Measurements from ENCODE around the gene EIF3K.

EIF3K gene

DNA sequence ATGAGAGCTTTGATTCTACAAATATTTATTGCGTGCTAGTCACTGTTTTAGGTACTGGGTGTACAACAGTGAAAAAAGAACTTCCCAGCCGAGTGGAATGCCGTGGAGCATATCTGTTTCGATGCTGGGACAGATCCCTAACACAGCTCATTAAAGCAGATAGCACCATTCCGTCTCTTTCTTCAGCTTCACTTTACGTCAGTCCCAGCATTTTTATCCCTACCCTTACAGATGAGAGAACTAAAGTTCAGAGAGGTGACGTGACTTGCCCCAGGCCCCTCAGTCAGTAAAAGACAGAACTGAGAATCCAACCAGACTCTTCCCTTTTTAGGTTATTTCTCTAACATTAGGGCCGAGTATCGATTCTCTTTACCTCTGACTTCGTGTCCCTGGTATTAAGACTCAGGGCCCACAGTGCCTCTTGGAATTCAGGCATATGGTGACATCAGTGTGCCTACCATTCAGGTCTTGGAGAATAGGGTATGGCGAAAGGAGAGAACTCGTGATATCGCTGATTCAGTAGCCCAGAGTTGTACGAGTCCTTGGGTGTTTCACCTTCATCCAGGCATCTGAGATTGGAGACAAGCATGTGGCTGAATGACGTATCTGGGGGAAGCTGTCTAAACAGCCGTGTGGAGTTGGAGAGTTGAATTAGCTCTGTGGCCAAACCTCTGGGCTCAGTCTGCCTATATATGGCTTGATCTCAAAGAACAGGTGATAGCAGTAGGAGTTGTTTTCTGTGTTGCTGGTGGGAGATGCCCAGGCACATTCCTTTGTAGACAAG, 55.6 kb downstream of the EIF3K start:
- Mint-ChIP-seq H3K4me3 (peak overlapping the region; percentile 7), H3K27me3 (no peaks in the 10 kb centered on the region), H3K4me1 (ENCODE audit: low read depth) (peaks cover 88% of the 10 kb centered on the region), H3K27ac (peak overlapping the region; percentile 79), H3K36me3 (ENCODE audit: low read depth) (peaks cover 29% of the 10 kb centered on the region), H3K9me3 (no peaks in the 10 kb centered on the region)
- intact Hi-C loops (cut with micrococcal nuclease) = no loop called here

DNA sequence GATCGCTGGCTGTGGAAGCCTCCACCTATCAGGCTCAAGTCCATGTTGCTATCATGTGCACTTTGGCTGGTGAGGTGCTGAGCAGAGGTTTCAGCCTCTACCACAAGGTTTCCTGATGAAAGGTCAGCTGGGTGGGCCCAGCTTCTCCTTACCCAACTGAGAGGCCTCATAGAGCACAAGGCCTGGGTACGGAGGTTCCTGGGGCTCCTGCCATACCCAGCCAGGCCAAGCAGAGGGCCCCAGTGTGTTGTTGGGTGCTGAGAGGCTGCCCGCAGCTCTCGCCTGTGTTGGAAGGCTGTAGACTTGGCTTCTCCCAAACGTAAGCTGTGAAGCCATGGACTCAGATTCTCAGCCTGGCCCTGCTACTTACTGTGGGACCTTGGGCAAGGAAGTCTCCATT, 56.6 kb downstream of the EIF3K start:
- Mint-ChIP-seq H3K4me3 (no peak overlapping the region), H3K9me3 (no peaks in the 10 kb centered on the region), H3K27ac (peak overlapping the region; percentile 79)

DNA sequence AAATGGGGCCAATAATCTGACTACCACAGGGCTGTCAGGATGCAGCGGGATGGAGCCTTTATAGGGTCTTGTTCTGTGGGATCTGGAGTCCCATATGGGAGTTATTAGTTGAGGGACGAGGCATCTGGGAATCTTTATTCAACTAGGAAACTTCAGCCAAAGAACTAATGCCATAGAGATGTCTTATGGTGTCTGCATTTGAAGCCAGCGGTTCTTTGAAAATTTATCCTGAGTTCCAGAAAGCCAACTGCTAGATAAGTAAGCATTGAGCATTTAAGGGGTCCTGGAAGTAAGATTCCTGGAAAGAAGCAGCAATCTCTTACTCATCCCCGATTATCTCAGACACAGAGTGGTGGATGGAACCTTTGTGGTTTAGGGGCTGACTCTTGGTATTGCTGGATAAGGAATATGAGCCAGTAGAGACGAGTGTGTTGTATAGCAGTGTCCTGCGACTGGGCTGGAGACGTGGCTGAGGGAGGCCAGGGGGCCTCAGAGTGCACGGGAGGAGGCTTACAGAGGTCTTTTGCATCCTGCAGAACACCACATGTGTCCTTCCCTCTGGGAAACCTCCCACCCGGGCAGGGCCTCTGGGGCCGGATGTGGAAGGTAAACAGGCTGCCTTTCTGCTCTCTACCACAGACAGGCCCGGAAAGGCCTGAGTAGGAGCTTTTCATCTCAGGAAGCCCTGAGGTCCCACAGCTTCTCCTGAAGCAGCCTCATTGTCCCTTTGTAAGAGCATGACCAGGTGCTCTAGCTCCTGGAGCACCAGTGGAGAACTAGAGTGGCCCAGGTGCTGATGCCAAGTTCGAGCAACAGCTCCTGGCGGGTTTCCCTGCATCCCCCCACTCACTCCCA, 57.3 kb downstream of the EIF3K start:
- peaks cover 87% of the 10 kb centered on the region for H3K4me1 Mint-ChIP-seq (ENCODE audit: low read depth)
- intact Hi-C loops (cut with micrococcal nuclease) = no loop called here
- peak overlapping the region; percentile 79 for H3K27ac Mint-ChIP-seq
- no peaks in the 10 kb centered on the region for H3K27me3 Mint-ChIP-seq
- H3K36me3 Mint-ChIP-seq (ENCODE audit: low read depth) = peaks cover 36% of the 10 kb centered on the region
- no peaks in the 10 kb centered on the region for H3K9me3 Mint-ChIP-seq
- H3K4me3 Mint-ChIP-seq = no peak overlapping the region

More for the DNA sequence above, 56.6 kb downstream of the EIF3K start:
- intact Hi-C loops (cut with micrococcal nuclease) = no loop called here
- H3K27me3 Mint-ChIP-seq = no peaks in the 10 kb centered on the region
- H3K4me1 Mint-ChIP-seq (ENCODE audit: low read depth) = peaks cover 88% of the 10 kb centered on the region
- peaks cover 31% of the 10 kb centered on the region for H3K36me3 Mint-ChIP-seq (ENCODE audit: low read depth)

DNA sequence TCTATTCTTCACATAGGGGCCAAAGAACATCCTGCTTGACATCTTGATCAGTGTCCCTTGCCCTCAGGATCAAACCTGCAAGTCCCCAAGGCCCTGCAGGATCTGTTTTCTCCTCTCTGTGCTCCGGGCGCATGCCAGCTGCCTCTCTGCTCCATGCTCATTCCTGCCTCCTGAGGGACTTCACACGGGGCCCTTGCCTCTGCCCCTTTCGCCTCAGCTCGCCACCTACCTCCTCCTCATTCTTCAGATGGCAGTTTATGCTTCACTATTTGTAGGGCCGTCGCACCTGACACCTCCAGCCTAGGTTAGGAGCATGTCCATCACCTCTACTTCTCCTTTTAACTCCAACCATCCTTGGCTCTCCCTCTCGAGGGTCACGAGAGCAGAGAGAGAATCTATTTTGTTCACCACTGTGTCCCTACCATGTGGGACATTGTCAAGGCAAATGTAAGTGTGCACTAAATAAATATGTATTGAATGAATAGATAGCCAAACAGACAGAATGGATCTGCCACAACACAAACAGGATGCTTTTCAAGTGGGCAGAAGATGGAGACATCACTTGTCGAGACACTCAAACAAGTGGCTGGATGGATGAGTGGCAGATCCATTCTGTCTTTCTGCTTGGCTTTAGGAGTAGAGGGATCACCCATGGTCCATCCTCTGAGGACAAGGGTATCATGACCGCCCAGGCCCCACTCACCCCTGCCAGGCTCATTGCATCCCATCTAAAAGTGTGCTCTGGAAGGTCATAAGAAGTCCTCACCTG, 58.1 kb downstream of the EIF3K start:
- H3K9me3 Mint-ChIP-seq = no peaks in the 10 kb centered on the region
- intact Hi-C loops (cut with micrococcal nuclease) = no loop called here
- peaks cover 43% of the 10 kb centered on the region for H3K36me3 Mint-ChIP-seq (ENCODE audit: low read depth)
- H3K4me1 Mint-ChIP-seq (ENCODE audit: low read depth) = peaks cover 85% of the 10 kb centered on the region
- peak overlapping the region; percentile 79 for H3K27ac Mint-ChIP-seq
- H3K4me3 Mint-ChIP-seq = no peak overlapping the region
- H3K27me3 Mint-ChIP-seq = no peaks in the 10 kb centered on the region

DNA sequence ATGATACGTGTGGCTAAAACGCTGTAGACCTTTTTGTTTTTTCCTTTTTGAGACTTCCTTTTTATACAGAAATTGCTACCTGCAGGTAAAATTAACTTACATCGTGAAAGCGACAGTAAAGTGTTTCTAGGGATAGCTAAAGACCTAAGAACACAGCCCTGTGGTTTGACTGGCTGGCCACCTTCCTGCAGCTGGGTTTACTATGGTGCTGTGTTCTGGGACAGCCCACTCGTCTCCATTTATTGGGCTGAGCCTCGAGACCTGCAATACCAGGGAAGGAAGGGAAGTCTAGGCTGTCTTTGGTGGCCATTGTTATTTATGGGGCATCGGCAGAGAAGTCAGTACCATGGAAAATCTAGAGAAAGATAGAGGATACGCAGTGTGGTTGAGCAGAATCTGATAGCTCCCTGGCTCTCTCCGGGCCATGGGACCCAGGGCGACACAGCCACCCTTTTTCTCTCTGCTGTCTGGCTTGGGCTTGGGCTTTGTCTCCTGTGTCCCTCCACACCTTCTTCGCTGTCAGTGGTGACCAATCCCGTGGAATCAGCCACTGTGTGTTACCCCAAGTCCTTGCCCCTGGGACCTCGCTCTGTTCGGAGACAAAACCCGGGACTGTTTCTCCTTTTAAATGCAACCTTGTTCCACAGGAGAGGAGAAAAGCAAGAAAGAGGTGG, 59.4 kb downstream of the EIF3K start:
- Mint-ChIP-seq H3K4me1 (ENCODE audit: low read depth) (peaks cover 93% of the 10 kb centered on the region), H3K36me3 (ENCODE audit: low read depth) (peaks cover 36% of the 10 kb centered on the region), H3K27me3 (no peaks in the 10 kb centered on the region), H3K27ac (peak overlapping the region; percentile 79), H3K4me3 (no peak overlapping the region), H3K9me3 (no peaks in the 10 kb centered on the region)
- intact Hi-C loops (cut with micrococcal nuclease) = no loop called here

DNA sequence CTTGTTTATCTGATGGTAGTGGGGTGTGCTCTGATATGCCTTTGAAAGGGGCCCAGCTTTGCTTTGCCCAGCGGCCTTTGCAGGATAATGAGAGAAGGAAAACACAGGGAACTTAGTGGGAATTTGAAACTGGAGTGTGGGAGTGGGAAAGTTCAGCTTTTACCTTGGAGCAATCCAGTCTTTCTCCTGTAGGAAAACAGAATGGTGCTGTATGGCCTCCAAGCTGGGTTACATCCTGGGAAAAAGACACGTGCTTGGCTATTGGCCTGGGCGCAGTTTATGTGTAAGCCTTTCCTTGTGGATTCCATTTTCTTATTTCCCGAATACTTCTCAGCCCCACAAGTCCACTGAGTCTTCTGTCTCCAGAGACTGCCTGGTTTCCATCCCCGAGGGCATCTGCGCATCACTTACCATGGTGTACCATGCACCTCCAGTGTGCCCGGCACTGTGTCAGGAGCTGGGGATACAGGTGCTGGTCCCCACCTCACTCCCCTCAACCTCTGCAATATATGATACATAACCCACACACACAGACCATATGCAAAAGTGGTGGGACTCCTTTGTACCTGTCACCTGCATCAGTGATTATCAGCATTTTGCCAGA, 60.0 kb downstream of the EIF3K start:
- no peak overlapping the region for H3K4me3 Mint-ChIP-seq
- peaks cover 36% of the 10 kb centered on the region for H3K36me3 Mint-ChIP-seq (ENCODE audit: low read depth)
- intact Hi-C loops (cut with micrococcal nuclease) = no loop called here
- H3K27ac Mint-ChIP-seq = peak overlapping the region; percentile 23
- H3K4me1 Mint-ChIP-seq (ENCODE audit: low read depth) = peaks cover 96% of the 10 kb centered on the region
- no peaks in the 10 kb centered on the region for H3K27me3 Mint-ChIP-seq
- no peaks in the 10 kb centered on the region for H3K9me3 Mint-ChIP-seq

DNA sequence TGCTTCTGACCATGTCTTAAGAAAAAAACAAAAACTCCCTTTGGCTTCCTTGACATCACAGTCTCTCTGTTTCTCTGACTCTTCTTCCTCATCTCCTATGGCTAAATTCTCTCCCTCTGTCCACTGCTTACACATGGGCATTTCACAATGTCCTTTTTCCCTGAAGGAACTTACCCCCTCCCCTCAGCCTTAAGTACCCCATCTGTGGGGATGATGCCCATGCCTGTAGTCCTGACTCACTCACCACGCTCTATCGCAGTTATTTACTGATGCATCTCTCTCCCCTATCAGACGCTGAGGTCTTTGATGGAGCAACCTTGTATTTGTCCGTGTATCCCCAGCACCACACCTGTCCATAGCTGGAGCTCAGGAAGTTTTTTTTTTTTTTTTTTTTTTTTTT, 60.9 kb downstream of the EIF3K start:
- intact Hi-C loops (cut with micrococcal nuclease) = no loop called here
- no peaks in the 10 kb centered on the region for H3K27me3 Mint-ChIP-seq
- peaks cover 36% of the 10 kb centered on the region for H3K36me3 Mint-ChIP-seq (ENCODE audit: low read depth)
- H3K9me3 Mint-ChIP-seq = no peaks in the 10 kb centered on the region
- H3K4me3 Mint-ChIP-seq = no peak overlapping the region
- H3K27ac Mint-ChIP-seq = peak overlapping the region; percentile 9
- H3K4me1 Mint-ChIP-seq (ENCODE audit: low read depth) = peaks cover 96% of the 10 kb centered on the region

DNA sequence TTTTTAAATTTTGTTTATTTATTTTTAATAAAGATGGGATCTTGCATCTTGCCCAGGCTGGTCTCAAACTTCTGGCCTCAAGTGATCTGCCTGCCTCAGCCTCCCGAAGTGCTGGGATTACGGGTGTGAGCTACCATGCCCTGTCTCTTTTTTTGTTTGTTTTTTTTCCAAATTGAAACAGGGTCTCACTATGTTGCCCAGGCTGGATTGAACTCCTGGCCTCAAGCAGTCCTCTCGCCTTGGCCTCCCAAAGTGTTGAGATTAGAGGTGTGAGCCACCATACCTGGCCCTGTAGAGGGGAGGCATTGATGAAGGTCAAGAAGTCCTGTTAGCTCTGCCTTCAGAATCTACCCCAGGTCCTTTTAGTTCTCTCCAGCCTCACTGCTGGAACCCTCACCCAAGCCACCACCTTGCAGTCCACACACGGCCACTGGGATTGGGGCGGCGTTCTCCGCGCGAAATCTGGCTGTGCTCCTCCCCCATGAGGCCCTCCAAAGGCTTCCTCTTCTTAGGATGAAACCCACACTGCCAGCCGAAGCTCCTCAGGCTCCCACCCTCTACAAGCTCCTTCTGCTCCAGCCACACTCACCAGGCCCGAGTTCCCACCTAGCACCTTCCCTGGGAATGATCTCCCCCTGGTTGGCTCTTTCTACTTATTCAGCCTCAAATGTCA, 63.3 kb downstream of the EIF3K start:
- H3K4me1 Mint-ChIP-seq (ENCODE audit: low read depth) = peaks cover 96% of the 10 kb centered on the region
- peak overlapping the region; percentile 86 for H3K27ac Mint-ChIP-seq
- H3K4me3 Mint-ChIP-seq = no peak overlapping the region
- H3K9me3 Mint-ChIP-seq = no peaks in the 10 kb centered on the region
- intact Hi-C loops (cut with micrococcal nuclease) = no loop called here
- H3K36me3 Mint-ChIP-seq (ENCODE audit: low read depth) = peaks cover 28% of the 10 kb centered on the region
- no peaks in the 10 kb centered on the region for H3K27me3 Mint-ChIP-seq

DNA sequence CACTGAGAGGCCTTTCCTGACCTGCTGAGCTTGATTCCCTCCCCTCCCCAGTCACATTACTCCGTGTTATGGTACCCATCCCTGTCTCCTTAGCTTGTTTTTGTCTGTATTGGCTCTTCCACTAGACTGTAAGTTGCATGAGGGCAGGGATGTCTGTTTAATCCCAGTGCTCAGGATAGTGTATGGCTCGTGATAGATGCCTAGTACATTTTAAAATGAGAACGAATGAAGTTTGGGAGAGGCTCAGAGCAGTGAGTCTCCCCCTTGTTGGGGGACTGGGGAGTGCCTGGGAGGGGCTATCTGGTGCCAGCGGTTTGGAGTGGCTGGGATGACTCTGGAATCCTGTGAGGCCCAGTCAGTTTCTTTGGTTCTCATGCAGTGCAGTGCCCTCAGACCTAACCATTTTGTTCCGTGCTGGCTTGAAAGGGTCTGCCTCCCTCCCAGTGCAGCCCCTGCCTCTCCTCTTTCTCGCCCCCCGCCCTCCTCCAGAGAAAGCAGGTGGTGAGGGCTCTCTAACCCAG, 63.9 kb downstream of the EIF3K start:
- Mint-ChIP-seq H3K36me3 (ENCODE audit: low read depth) (peaks cover 28% of the 10 kb centered on the region), H3K27ac (peak overlapping the region; percentile 86), H3K4me3 (no peak overlapping the region), H3K27me3 (no peaks in the 10 kb centered on the region), H3K4me1 (ENCODE audit: low read depth) (peaks cover 96% of the 10 kb centered on the region), H3K9me3 (no peaks in the 10 kb centered on the region)
- intact Hi-C loops (cut with micrococcal nuclease) = no loop called here

DNA sequence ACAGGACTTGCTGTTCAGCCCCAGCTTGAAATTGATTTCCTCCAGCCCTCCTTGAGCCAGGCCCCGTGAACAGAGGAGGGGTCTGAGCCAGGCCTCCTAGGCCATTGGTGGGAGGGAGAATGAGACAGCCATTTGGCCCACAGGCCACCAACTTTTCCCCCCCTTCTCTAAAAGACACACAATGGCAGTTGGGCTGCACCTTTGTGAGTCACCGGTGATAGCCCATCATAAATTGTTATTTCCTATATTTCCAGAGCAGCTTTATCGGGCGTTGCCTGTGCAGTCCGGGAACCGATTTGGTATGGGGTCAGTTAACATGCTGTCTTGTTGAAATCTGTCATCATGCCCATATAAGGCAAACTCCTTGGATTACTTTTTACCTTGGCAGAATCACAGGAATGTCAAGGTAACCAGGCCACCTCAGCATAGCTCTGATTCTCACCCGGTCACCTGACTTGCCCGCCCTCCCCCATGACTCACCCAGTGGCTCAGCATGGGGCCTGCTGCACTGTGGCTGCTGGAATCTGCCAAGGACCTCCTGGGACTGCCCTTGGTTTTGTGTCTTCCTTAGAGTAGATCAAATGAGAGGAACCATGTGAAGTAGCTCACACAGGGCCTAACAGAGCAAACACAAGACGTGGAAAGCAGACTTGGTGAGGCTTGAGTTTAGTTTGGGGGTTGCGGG, 64.5 kb downstream of the EIF3K start:
- intact Hi-C loops (cut with micrococcal nuclease) = no loop called here
- Mint-ChIP-seq H3K36me3 (ENCODE audit: low read depth) (peaks cover 28% of the 10 kb centered on the region), H3K9me3 (no peaks in the 10 kb centered on the region), H3K27me3 (no peaks in the 10 kb centered on the region), H3K4me3 (no peak overlapping the region), H3K4me1 (ENCODE audit: low read depth) (peaks cover 94% of the 10 kb centered on the region), H3K27ac (peak overlapping the region; percentile 86)

DNA sequence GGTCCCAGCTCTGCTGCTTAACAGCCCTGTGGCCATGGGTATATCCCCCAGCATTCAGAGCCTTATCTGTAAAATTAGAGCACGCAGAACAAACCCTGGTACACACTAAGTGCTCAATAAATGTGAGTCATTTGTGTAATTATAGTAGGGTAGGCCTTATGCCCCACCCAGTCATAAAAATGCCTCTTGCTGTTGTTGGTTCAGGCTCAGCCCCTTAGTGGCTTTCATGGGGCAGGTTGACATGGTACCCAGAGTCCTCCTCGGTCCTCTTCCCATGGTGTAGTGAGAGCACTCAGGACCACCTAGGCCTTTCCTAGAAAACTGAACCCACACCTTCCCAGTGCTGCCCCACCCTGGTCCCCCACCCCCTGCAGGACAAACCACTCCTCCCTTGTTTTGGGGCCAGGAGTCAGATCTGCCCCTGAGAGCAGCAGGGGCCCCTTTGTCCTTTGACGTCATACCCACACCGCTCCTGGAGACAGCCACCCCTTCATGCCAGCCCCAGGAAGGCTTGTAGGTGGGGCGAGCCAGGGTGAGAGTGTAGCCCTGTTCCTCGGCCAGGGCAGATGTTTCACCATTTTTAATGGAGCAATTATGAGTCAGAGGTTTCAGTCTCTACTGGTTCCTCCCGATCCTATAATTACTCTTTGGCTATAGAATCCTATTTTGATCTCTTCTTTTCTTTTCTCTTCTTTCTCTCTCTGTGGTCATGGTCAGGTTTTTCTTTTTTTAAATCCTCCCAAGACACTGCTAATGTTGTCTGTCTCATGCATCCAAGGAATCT, 65.3 kb downstream of the EIF3K start:
- Mint-ChIP-seq H3K4me3 (peak overlapping the region; percentile 31), H3K36me3 (ENCODE audit: low read depth) (peaks cover 23% of the 10 kb centered on the region), H3K9me3 (no peaks in the 10 kb centered on the region), H3K4me1 (ENCODE audit: low read depth) (peaks cover 94% of the 10 kb centered on the region), H3K27me3 (no peaks in the 10 kb centered on the region), H3K27ac (peak overlapping the region; percentile 86)
- intact Hi-C loops (cut with micrococcal nuclease) = no loop called here
